Glomerular visceral epithelial cell (primary cell): Measurements from ENCODE around the gene IFNGR2.

Experiments used
- DNase-seq: peaks from one replicate; pipeline ENCODE4 v3.0.0-alpha.2; 2016; ENCODE audit errors: extremely low spot score

Gene IFNGR2

GRCh38 chr21:33481314-33481943, 78.2 kb downstream of the IFNGR2 start:
- peak; percentile 18 for DNase-seq
